Activated naive CD8-positive, alpha-beta T cell treated with anti-CD3 and anti-CD28 coated beads, Interleukin-2, amount 50 U/mL, for 16 hours (primary cell): Measurements from ENCODE around the gene ECPAS.
"Not testable (repeated sequence)": the region's sequence is repeated elsewhere in the genome, so short reads cannot be mapped to it uniquely, and the experiment has no call there.

ENCODE experiments used
- DNase-seq: peaks from one replicate; pipeline ENCODE4 v3.0.0-alpha.2; 2020; ENCODE audit warnings: low read depth, low spot score

ECPAS gene

DNA sequence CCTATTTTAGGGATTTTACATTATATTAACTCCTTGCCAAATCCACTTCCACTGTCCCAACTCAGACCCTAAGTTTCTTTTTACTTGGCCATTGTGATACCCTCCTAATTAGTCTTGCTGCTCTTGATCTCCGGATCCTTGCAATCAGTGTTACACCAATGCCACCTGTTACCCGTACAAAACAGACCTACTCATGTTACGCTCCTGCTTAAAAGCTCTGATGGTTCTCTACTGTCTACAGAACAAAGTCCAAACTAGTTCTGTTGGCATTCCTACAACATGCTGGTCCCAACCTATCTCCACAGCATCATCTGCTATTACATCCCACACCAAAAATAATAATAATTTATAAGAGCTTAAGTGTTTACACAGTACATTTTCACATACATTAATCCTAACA lies 9.8 kb downstream of the ECPAS start:
- DNase-seq: no peak

DNA sequence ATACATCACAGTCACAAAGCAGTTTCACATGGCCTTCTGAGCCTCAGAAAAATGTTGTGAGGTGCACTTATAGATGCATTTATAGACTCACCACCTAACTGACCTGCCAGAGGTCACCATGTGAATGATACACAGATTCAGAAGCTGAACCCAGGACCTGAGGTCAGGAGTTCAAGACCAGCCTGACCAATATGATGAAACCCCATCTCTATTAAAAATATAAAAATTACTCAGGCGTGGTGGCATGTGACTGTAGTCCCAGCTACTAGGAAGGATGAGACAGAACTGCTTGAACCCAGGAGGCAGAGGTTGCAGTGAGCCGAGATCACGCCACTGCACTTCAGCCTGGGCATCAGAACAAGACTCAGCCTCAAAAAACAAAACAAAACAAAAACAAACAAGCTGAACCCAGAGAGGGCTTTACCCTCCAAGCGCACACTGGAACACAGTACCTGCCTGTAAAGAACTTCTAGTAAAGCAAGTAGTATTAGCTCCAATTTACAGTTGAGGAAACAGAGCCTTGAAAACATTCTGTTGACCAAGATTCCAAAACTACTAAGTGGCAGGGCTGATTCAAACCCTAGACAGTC lies 16.3 kb downstream of the ECPAS start:
- DNase-seq: no peak

DNA sequence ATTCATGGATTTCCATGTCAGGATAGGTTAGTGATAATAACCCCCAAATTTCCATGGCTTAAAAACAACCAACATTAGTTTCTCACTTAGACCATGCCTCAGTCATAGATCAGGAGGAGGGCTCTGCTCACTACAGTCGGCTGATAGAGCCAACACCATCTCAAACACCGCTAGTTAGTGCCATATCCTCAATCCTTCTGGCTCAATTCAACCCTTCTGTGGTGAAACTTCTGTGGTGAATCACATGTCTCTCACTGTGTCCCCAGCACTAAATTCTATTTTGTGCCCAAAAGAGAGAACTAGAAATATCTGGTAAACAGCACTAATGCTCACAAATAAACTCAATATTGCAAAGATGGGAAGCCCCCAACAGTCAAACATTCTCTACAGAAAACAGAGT lies 21.1 kb downstream of the ECPAS start:
- no peak for DNase-seq

DNA sequence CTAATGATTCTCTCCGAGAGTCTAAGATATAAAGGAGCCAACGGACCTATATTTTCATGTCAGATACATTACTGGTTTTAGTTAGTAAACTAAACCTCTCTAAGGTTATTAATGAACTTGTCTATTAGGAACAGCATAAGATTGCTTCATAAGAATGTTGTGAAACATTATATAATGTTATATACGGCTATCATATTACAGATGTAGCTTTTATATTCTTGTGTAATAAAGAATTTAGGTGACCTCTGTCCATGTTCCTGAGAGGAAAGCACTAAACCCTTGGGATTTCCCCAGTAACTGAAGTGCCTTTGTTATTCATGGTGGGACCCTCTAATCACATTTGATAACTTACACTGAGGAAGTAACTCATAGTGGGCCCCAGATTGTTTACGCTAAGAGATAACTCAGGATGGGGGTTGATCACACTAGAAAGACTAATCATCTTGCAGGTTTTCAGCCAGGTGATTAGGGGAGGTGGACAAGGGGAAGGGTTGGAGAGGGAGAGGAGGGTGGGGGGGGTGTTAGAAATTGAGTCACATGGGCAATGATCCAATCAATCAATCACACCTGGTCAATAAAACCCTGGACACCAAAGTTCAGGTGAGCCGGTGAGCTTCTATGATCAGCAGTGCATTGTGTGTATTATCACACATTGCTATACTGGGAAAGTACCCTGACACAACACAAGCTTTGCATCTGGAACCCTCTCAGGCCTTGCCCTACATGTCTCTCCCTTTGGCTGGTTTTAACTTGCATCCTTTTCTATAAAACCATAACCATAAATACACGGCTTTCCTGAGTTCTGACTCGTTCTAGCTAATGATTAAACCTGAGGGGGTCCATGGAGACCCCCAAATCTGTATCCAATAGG lies 25.8 kb downstream of the ECPAS start:
- DNase-seq: no peak

DNA sequence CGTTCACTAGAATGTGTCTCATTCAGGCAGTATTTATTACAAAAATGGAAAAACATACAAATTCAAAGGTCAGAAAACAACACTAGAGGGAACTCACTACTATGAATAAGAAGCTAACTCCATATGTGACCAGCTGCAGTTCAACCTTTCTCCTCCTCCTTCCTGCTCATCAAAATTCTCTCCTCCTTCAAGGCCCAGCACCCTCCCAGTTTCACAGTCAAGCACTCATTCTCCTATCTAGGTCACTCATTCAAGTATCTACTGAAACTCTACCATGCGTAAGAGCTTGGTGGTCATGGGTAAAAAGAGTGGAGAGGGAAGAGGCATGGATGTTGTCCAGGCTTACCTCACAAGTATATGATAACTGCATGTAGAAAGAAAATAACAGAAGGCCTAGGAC lies 27.7 kb downstream of the ECPAS start:
- DNase-seq: no peak

DNA sequence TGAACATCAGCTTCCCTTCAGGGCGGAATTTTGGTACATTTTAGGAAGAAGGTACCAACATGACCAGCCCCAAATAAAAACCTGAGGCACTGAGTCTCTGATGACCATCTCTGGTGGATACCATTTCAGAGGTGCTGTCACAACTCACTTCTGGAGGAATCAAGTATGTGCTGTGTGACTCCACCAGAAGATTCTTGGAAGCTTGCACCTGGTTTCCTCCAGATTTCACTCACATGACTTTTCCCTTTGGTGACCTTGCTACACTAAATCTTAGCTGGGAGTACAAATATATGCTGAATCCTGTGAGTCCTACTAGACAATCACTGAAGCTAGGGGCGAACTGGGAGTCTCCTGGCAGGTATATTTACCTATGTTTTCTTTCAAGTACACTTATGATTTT lies 28.5 kb downstream of the ECPAS start:
- no peak for DNase-seq

DNA sequence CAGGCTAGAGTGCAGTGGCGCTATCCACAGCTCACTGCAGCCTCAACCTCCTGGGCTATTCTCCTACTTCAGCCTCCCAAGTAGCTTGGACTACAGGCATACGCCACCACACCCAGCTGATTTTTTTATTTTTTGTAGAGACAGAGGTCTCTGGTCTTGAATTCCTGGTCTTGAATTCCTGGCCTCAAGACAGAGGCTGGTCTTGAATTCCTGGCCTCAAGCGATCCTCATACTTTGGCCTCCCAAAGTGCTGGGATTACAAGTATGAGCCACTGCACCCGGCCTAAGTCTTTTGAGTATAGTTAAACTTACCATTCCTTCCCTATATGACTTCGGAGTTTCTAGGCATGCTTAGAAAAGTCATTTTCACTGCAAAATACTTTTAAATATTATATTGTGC lies 29.4 kb downstream of the ECPAS start:
- no peak for DNase-seq

DNA sequence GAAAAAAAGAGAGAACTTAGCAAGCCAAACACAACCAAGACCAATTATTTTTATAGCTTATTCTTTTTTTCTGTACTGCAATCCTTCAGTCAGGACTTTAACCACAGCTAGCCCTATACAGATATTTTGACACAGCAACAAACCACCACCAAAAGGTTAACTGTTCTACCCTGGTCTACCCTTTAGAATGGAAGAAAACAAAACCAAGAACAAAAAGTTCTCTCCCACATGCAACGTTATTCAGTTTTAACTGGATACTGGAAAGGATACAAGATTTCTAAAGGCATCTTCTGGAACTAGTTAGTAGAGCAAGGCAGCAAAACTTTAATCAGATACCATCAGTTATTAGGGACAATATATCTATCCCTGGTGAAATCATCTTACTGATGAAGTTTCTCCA lies 32.6 kb downstream of the ECPAS start:
- no peak for DNase-seq

DNA sequence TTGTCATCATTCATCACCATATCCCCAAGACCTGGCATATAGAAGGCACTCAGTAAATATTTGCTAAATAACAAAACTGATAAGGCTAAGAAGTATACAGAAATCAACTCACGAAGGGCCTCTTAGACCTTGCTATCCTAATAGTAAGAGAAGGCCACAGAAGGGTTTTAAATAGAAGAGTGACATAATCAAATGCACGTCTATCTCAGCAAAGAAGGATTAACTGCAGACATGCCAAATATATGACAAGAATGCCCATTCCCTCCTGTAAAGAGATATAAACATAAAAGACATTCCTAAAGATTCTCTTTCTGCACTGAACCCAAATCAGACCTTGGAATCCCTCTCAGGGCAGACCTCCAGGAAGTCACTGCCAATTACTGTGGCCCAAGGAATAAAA lies 34.1 kb downstream of the ECPAS start:
- no peak for DNase-seq

DNA sequence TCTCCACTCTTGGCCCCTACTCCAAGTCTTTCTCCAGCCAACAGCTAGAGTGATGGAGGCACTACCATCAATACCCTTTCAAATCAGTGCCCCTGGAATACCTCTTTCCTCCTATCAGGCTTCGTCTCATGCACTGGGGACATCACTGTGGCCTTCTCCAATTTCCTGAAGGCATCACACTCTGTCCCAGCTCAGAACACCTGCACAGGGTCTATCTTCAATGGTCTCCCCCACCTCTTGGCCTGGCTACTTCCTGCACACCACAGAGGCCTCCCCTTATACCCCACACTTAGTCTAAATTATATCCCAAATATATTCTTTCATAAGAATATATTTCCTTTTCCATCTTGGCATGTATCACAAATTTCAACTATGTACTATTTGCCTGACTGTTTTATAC lies 34.5 kb downstream of the ECPAS start:
- no peak for DNase-seq

DNA sequence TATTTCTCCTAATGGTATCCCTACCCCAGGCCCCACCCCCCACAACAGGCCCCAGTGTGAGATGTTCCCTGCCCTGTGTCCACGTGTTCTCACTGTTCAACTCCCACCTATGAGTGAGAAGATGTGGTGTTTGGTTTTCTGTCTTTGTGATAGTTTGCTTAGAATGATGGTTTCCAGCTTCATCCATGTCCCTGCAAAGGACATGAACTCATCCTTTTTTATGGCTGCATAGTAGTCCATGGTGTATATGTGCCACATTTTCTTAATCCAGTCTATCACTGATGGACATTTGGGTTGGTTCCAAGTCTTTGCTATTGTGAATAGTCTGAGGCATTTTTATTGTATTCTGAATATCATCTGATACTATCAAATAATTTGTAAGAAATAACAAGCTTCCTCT lies 38.4 kb downstream of the ECPAS start:
- DNase-seq: not testable (repeated sequence)

DNA sequence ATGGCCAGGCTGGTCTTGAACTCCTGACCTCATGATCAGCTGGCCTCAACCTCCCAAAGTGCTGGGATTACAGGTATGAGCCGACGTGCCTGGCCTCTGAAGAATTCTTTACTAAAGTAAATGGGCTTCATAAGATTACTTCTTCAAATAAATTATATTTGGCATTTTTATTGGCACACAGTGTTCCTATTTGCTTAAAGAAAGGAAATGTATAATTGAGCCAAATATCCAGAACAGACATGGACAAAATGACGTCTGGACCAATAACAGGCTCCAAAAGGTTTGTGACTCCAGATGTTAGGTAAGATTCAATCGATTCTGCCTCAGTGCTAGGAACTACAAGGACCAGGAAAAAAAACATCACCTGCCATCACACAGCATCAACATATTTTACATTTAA lies 40.7 kb downstream of the ECPAS start:
- no peak for DNase-seq

DNA sequence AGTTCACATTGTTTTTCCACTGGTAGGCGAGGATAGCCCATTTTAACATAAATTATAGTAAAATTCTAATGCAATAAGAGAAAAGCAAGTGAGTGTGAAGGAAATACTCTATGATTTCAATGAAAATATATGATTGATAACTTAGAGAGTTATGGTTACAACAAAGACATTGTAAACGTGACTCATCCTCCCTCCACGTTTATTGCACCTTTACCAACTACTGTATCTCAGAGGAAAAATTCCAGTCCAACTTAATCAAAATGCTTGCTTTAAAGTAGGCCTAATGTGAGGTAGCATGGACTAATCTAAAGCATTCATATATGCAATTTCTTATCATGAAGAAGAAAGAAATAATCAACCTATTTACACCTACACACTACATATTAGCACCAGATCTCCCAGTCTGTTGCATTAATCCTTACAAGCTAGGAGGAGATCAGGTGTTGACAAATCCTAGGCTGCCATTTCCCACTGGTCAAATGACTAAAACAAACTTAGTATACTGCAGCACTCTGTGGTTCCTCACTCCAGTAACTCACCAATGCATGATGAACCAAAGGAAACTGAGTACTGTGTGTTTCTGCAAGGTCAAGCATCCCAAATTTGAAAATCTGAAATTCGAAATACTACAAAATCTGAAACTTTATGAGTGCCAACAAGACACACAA lies 41.7 kb downstream of the ECPAS start:
- no peak for DNase-seq

DNA sequence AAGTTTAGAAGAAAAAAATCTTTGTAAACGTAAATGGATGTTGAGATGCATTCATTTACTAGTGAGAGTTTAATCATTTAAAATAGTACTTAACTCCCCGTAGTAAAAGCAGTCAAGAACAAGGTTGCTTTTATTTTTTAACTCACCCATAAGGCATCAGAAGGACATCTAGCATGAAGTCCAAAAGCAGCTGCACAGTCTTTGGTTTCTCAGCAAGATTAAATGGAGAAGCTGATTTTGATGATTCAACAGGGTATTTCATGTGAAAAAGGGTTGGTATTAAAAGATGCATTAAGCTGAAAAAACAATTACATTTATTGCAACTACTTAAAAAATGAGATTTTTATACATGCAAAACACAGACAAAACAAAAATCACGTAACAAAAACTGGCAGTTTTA lies 44.0 kb downstream of the ECPAS start:
- DNase-seq: no peak

DNA sequence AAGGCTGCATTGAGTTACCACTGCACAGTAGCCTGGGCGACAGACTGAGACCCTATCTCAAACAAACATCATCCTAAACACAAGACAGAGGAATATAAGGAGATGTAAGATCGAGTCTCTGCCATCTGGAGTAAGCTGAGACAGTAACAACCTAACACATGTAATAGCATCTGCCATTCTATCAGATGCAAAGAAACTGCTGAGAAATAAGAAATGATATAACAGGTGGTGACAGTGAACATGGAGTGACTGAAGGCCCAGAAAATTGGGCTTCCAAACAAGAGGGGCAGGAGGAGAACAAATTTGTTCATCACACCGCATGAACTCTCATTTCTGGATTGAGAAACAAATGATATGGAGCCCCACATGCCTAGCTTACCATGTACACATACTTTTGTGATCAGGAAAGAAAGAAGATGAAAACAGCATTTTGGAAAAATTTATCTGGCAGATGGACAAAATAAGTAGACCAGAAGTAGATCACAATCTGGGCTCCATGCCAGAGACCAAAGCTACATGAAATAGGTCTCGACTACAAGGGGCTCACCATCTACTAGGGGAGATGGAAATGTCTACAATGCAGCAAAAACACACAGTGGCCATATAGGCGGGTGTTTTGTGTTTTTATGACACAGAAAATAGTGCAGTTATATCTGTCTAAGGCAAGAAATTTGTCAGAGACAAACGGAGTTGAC lies 45.5 kb downstream of the ECPAS start:
- DNase-seq: no peak

DNA sequence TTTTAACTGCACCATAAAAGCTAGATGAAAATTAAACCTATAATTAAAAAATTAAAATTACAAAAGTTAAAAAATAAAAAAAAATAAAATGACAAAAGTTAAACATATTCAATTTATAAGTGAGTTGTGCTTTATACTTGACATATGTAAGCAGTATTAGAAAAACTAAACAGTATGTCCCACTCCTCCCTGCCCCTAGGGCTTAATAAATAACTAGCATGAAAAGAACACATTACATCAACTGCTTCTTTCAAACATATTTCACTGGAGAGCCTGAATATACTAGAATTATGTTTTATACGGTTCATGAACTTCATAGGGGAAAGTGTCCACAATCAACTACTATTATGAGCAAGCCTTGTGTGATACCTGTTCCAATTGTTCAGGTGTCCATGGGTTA lies 47.6 kb downstream of the ECPAS start:
- DNase-seq: no peak

DNA sequence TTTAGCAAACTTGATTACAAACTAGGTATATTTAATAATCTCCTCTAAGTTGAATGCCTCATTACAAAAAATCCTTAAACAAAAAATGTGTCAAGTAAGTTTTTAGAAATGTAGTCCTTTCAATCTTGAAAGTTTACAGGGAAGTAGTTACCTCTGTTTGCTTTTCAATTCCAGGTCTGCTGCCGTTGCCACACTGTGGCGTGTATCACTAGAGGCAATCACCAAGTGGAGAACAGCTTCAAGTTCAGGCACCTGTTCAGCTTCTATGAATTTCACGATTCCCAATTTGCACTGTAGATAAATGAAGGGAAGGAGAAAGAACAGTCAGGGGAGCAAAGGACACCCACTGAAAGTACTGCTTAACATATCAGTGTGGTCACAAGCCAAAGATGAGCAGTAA lies 51.1 kb downstream of the ECPAS start:
- DNase-seq: no peak

DNA sequence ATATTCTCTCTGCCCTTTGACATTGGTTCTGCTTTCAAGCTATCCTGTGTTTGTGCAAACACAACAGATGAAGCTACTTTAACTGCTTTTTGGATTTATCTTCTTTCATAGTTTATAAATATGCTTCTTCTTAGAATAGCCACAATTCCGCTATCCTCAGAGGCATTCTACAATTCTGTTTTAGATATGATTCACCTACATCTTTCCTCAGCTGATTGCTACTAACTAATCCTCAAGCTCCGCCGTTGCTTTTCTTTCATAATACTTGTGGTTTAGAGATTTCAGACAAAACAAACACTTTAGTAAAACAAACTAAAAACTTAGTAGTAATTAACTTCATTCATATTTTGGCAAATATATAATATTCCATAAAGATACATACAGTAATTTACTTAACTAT lies 52.5 kb downstream of the ECPAS start:
- no peak for DNase-seq

DNA sequence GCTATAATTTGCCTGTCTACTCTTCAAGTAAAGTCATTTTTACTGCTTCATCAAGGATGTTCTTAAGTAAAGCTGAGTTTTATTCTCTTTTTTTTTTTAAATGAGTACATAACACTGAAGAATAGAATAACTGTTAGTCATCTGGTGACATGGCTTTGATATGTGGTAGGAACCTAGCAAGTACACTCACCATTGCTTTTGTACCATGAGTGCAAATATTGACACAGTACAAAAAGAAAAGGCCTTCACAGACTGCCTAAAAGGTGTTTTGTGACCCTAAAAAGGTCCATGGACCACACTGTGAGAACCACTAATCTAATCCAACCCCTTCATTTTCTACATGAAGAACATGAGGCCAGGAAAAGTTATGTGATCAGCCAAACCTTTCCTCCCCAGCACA lies 55.0 kb downstream of the ECPAS start:
- DNase-seq: no peak

DNA sequence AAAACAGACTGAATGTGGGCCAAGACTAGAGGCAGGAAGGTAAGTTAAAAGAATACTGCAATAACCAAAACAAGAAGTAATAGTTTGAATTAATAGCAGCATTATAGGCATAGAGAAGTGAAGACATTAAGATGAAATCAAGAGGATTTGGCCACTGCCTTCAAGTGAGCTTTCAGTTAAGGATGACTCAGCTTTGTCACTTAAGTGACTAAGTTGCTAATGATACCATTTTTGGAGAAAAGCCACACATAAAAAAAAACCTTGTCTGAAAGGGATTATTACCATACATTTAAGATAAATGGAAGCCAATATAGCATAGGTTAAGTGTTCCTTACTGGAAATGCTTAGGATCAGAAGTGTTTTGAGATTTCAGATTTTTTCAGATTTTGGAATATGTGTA lies 57.0 kb downstream of the ECPAS start:
- DNase-seq: no peak

DNA sequence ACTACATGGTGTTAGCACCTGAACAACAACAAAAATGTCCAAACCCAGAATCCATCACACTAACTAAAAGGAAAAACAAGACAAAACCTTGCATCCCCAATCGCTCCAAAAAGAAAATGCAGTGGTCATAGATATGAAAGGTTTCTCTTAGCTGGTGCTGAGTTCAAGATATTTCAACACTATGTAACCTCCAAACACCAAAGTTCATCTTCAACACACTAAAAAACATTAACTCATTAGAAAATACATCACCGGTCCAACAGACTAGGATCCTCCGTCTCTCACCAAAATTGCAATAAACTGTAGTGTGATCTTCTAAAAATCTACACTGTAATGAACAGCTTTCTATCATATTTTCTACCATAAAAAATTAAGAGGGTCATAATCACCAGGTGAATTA lies 60.8 kb downstream of the ECPAS start:
- no peak for DNase-seq

DNA sequence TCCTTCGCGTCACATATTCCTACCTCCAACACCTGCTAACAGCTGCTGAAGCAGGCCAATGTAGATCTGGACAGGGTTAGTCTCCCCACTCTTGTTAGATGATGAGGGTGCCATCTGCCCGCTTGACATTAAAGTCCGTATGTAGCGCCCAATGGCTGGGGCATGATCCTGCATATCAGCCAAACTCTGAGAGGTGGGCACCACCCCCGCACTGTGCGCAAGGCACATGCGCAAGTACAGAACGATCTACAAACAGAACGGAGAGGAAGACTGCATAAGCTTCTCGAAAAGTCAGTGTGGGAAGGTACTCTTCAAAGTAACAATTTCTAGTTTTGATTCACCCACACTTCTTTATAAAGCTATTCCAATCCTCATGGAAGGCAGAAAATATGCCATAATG lies 69.8 kb downstream of the ECPAS start:
- DNase-seq: no peak
